Mesodermal cell (in vitro differentiated cells): ENCODE measurements around the gene MGST2.

Source experiments
- H3K27ac ChIP-seq: 2 replicates; pipeline ENCODE4 v1.7.0; 2013; ENCODE audit warnings: mild to moderate bottlenecking, low read depth, low read length, moderate library complexity; ENCODE audit not compliant: severe bottlenecking
- H3K36me3 ChIP-seq: 2 replicates; pipeline ENCODE4 v1.7.1; 2013; ENCODE audit warnings: mild to moderate bottlenecking, low read length, moderate library complexity; ENCODE audit not compliant: control insufficient read depth, insufficient read depth
- H3K4me1 ChIP-seq: one replicate; pipeline ENCODE4 v1.7.1; 2013; ENCODE audit warnings: mild to moderate bottlenecking, low read length; ENCODE audit not compliant: insufficient read depth, control insufficient read depth, poor library complexity, severe bottlenecking
- H3K4me3 ChIP-seq: 2 replicates; pipeline ENCODE4 v1.7.0; 2013; ENCODE audit warnings: low read length, control low read depth, mild to moderate bottlenecking; ENCODE audit not compliant: insufficient read depth, poor library complexity, severe bottlenecking; ENCODE audit errors: extremely low read depth
- H3K9me3 ChIP-seq: 2 replicates; pipeline ENCODE4 v1.7.1; 2013; ENCODE audit warnings: mild to moderate bottlenecking, low read length, moderate library complexity; ENCODE audit not compliant: control insufficient read depth
- WGBS, 2 experiments: methylation state at CpG; one replicate each; pipeline ENCODE4 v1.1.5; 2013; ENCODE audit warnings: missing lambda C conversion rate in 2 of 2; ENCODE audit not compliant: insufficient coverage in 2 of 2; 5-methylcytosine and 5-hydroxymethylcytosine counted together

Gene MGST2

DNA sequence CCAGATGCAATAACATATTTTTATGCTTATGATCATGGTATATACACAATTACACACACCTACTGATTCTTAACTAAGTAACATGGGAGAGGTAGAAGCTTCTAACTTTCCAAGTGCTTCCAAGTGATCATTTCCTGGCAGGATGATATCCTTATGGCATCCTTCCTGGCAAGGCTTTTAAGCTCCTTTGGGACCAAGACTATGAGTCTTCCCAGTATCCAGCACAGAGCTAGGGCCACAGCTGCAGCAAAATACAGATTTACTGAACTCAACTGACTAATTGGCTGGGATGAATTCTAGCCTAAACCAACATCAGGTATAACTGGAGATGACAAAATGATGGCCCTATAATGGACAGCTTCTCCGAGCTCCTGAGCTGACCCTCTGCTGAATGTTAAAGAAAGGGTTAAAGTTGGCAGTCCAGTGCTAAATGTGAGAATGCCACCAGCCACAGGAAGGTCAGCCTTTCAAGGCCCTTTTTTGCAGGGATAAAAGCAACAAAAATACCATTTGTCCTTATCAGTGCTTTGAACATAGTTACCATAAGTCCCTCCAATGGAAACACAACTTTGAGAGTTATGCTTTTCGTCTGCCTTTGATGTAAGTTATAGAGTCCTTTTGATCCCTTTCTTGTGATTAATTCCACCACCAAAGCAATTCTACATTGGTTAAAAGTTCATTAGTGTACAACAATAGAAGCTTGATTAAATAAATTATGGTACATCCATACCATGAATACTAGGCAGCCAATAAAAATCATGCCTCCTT, 73.4 kb downstream of the MGST2 start:
- Histone ChIP-seq H3K4me3 (no peak overlapping the region), H3K4me1 (peaks cover 20% of the 10 kb centered on the region), H3K9me3 (no peaks in the 10 kb centered on the region), H3K36me3 (no peaks in the 10 kb centered on the region), H3K27ac (no peak overlapping the region)
- 73 to 100% methylated on average over 1 of the region's 2 CpGs for WGBS, 2 experiments

DNA sequence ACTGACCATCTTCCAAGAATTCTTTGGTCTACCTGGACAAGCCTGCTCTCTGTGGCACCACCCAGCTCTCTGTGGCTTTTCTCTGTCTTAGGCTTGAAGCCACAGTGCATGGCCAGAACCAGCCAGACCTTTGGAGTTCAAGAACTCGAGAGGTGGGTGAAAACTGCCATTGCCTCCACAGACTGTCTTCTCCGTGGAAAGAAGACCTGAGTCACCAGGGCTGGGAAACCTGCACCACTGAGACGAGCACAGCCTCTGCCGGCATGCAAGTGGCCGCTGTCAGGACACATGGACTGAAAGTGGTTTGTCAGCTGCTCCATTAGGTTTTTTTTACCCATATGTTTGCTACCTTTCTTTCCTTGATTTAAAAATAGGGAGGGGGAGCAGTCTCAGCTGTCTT, 74.5 kb downstream of the MGST2 start:
- H3K4me1 ChIP-seq: peaks cover 17% of the 10 kb centered on the region
- 82 to 97% methylated on average over 2 to 5 of the region's 5 CpGs for WGBS, 2 experiments
- H3K4me3 ChIP-seq: no peak overlapping the region
- H3K9me3 ChIP-seq: no peaks in the 10 kb centered on the region
- no peak overlapping the region for H3K27ac ChIP-seq
- no peaks in the 10 kb centered on the region for H3K36me3 ChIP-seq

DNA sequence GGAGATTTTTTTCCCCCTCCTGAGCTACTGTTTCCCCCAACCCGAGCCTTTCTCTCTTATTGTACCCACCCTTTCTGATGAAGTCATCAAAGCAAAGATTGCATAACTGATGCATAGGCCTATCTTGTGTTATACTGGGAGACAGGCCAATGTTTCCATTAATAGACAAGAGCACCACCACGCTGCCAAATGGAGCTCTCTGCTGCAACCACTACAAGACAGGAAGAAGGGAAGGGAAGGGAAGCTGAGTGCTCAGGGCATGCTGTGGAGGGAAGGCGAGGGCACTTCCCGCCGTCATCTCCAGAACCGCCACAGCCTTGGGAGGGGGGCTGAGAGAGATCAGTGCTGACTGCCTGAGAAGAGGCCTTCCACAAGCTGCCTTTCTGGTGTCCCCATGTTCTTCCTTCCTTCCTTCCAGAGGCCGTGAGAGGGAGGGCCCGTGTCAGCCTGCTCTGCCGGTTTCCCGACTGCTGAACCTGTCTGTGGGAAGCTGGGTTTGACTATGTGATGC, 75.0 kb downstream of the MGST2 start:
- Histone ChIP-seq H3K4me3 (no peak overlapping the region), H3K27ac (peak overlapping the region; percentile 25), H3K4me1 (peaks cover 17% of the 10 kb centered on the region), H3K9me3 (no peaks in the 10 kb centered on the region), H3K36me3 (no peaks in the 10 kb centered on the region)
- 79 to 88% methylated on average over 4 of the region's 10 CpGs for WGBS, 2 experiments

DNA sequence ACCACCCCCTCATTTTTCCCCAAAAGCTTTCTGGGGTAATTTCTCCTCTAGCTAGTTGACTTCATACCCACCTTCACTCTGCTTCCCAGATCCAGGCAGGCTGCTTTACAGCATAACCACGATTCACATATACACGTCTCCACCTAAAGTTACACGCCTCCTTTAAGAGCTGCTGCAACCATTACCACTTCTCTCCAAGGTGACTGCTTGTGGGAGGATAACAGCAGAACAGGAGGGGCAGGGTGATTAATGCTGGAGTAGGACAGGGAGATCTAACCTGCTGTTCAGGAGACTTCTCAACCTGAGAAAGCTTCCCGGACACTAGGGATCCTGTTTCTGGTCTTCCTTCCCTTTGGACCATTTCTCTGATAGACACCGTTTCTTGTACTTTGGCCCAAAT, 77.4 kb downstream of the MGST2 start:
- Histone ChIP-seq H3K9me3 (no peaks in the 10 kb centered on the region), H3K4me1 (peaks cover 16% of the 10 kb centered on the region), H3K27ac (no peak overlapping the region), H3K4me3 (no peak overlapping the region), H3K36me3 (no peaks in the 10 kb centered on the region)
- WGBS, 2 experiments: 50% methylated on average over 2 of the region's 5 CpGs

DNA sequence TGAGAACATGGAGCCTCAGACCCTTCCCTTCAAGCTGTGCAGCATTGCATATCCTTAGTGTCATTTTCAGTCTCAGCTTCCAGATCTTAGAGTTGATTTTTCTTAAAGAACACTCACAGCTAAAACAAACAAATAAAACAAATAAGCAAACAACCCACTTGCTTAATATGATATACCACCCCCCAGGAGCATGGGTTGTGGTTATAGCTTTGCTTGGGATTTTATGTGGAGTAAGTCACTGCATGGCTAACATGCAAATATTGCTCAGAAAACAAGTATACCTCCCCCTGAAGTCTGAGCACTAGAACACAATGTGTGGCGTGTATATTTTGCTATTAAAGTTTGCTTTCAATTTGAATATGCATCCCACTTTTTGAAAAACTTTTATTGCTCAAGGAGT, 78.6 kb downstream of the MGST2 start:
- no peaks in the 10 kb centered on the region for H3K9me3 ChIP-seq
- H3K27ac ChIP-seq: no peak overlapping the region
- H3K36me3 ChIP-seq: no peaks in the 10 kb centered on the region
- H3K4me3 ChIP-seq: no peak overlapping the region
- H3K4me1 ChIP-seq: peaks cover 18% of the 10 kb centered on the region
- WGBS, 2 experiments: no CpG with 5 or more reads among the region's 1 CpG

DNA sequence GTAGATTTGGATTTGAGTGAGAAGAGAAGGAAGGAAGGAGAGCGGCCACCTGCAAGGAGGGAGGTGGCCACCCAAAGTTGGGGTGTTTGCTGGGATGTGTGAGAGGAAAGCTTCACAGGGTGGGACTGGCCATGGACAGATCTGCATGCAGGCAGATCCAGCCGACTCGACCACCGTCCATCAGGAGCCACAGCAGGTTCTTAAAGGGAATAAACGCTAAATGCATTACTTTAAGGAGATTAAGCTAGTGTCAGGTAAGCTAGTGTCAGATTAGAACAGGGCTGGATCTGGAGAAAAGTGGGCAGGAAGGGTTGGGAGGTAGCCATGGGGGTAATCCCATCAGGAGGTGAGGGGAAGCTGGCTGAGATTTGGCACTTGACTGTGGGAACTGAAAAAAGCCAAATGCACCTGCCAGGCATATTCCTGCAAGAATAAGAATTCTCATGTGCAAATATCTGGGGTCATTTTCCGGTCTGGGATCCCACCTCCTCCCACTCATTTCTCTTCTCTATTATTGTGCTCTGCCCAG, 79.6 kb downstream of the MGST2 start:
- H3K9me3 ChIP-seq: no peaks in the 10 kb centered on the region
- peaks cover 22% of the 10 kb centered on the region for H3K4me1 ChIP-seq
- H3K27ac ChIP-seq: no peak overlapping the region
- no peak overlapping the region for H3K4me3 ChIP-seq
- no peaks in the 10 kb centered on the region for H3K36me3 ChIP-seq
- WGBS, 2 experiments: 93 to 97% methylated on average over 4 to 5 of the region's 6 CpGs

DNA sequence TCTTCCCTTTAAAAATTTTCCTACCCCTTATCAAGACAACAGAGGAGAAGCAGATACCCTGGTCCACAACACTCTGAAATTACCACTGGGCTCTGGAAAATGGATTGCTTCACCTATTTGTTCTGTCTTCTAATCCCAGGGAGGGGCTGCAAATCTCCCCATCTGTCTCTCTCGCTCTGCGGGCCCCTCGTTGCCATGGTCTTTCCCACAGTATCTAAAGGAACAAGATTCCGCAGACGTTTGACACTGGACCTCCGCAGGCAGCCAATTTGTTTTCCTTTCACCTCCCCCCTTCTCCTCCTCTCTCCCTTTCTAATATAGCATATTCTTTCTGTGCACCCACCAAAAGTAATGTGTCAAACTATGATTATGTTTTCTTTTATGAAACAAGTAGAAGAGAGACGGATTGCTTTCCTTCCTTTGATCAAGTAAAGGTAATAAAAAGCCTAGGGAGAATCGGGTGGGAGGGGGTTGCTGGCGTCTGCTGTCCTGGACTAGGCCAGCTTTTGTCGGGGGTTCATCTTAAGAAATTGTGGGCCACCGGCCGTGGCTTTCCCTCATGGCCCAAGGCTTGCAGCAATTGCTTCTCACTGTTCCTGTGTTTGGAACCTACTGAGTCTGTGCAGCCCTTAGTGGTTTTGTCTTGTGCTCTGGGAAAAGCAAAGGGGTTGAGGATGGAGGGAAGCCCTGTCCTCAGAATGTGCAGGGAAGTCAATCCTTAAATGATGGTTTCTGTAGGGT, 81.0 kb downstream of the MGST2 start:
- WGBS, 2 experiments: 54 to 60% methylated on average over 10 to 12 of the region's 12 CpGs
- Histone ChIP-seq H3K4me1 (peaks cover 22% of the 10 kb centered on the region), H3K36me3 (no peaks in the 10 kb centered on the region), H3K27ac (peak overlapping the region; percentile 71), H3K4me3 (no peak overlapping the region), H3K9me3 (no peaks in the 10 kb centered on the region)

DNA sequence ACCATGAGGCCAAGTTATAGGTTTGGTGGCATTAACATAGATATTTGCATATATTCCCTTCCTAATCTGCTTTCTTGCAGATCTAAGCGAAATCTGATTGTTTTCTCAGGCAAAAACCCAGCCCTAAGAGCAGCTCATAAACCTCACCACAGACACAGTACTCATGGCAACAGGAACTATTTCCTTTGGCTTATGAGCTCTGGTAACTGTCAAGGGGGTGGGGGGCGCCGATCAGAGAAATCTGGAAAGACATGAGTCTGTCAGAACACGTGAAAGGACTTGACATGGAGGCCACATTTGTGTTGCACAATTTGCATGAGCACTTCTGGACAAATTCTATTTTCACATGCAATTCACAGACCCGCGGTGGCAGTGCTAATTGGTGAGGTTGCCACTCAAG, 83.7 kb downstream of the MGST2 start:
- H3K27ac ChIP-seq: no peak overlapping the region
- H3K36me3 ChIP-seq: no peaks in the 10 kb centered on the region
- no peaks in the 10 kb centered on the region for H3K9me3 ChIP-seq
- WGBS, 2 experiments: 83 to 84% methylated on average over 4 of the region's 6 CpGs
- H3K4me1 ChIP-seq: peaks cover 16% of the 10 kb centered on the region
- H3K4me3 ChIP-seq: no peak overlapping the region

DNA sequence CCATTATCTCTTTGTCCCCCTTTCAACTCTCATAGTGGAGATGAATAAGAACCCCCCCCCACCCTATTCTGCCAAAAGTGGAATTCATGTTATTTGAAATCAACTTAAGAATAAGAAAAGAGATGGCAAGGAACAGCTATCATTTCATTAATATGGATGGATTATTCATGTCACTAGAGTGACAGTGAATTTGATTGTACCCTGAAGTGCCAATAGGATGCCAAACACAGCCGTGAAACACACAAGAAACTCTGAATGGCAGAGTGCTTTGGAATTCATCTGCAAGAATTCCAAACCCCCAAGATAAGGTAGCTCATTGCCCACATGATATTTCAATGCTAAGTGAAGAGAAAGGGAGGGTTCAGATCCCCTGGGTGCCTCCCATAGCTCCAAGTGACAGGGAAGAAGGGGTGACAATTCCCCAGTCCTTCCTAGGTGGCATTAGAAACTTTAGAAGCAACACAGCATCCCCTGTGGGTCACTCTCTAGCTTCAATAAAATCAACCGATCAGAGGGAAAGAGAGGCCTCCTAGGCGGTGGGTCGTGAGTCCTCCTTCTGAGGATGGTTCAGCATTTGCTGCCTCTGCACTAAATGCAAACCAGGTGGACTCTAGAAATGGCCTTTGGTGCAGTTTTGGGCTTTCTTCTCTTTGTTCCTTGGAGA, 84.3 kb downstream of the MGST2 start:
- Histone ChIP-seq H3K27ac (peak overlapping the region; percentile 7), H3K9me3 (no peaks in the 10 kb centered on the region)
- 87 to 88% methylated on average over 4 of the region's 4 CpGs for WGBS, 2 experiments

DNA sequence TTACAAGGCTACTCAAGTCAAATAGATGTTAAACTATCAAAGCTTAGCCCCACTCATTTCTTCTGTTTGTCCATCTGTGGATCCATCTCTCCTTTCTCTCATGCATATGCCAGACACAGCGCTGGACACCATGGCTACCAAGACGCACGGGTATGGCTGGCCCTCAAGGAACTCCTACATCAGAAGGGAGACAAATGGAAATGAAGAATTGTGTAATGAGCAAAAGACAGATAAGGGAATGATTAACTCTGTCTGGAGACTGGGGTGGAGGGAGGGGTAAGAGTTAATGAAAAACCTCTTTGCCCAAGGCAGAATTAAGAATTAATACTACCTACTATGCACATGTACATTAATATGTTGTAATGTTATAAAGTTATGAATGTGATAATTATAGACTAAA, 88.1 kb downstream of the MGST2 start:
- WGBS, 2 experiments: 85 to 86% methylated on average over 3 of the region's 3 CpGs
- H3K4me3 ChIP-seq: no peak overlapping the region
- no peaks in the 10 kb centered on the region for H3K9me3 ChIP-seq
- no peaks in the 10 kb centered on the region for H3K36me3 ChIP-seq
- peaks cover 14% of the 10 kb centered on the region for H3K4me1 ChIP-seq
- H3K27ac ChIP-seq: no peak overlapping the region

More for the DNA sequence above, 84.3 kb downstream of the MGST2 start:
- H3K4me3 ChIP-seq: no peak overlapping the region
- H3K4me1 ChIP-seq: peaks cover 16% of the 10 kb centered on the region
- no peaks in the 10 kb centered on the region for H3K36me3 ChIP-seq
